Epithelial cell of proximal tubule (primary cell): ENCODE measurements around the gene ITGA4. TPM values are rescaled to one million over a fixed set of nuclear protein-coding genes. Genes with fewer than 3 reads are reported as not detected.

Experiments
- DNase-seq: peaks from one replicate; pipeline ENCODE4 v3.0.0-alpha.2; 2011; ENCODE audit warnings: low read depth
- H3K4me3 ChIP-seq: 2 replicates; pipeline ENCODE4 v1.5.1; 2011; ENCODE audit warnings: low read depth, mild to moderate bottlenecking, low read length
- total RNA-seq: library from RNA; depleted of rRNA; stranded (reverse); fragments of >200 nt; gene quantifications from 2 replicates; pipeline ENCODE4 v1.2.3, GENCODE V29; 2015
- TF ChIP-seq, protein P1 (sequence below): conservative IDR thresholded peaks from 2 replicates; pipeline ENCODE4 v1.5.1; 2012; ENCODE audit warnings: low read depth, mild to moderate bottlenecking, low read length

ITGA4 gene
- total RNA-seq, 1 donor from 2014 or later = 22.5 TPM

GRCh38 chr2:181472990-181473389 lies 15.8 kb downstream of the ITGA4 start:
- no peak overlapping the region for H3K4me3 ChIP-seq
- TF ChIP-seq, protein P1, sequence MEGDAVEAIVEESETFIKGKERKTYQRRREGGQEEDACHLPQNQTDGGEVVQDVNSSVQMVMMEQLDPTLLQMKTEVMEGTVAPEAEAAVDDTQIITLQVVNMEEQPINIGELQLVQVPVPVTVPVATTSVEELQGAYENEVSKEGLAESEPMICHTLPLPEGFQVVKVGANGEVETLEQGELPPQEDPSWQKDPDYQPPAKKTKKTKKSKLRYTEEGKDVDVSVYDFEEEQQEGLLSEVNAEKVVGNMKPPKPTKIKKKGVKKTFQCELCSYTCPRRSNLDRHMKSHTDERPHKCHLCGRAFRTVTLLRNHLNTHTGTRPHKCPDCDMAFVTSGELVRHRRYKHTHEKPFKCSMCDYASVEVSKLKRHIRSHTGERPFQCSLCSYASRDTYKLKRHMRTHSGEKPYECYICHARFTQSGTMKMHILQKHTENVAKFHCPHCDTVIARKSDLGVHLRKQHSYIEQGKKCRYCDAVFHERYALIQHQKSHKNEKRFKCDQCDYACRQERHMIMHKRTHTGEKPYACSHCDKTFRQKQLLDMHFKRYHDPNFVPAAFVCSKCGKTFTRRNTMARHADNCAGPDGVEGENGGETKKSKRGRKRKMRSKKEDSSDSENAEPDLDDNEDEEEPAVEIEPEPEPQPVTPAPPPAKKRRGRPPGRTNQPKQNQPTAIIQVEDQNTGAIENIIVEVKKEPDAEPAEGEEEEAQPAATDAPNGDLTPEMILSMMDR = no peak
- DNase-seq = no peak

DNA sequence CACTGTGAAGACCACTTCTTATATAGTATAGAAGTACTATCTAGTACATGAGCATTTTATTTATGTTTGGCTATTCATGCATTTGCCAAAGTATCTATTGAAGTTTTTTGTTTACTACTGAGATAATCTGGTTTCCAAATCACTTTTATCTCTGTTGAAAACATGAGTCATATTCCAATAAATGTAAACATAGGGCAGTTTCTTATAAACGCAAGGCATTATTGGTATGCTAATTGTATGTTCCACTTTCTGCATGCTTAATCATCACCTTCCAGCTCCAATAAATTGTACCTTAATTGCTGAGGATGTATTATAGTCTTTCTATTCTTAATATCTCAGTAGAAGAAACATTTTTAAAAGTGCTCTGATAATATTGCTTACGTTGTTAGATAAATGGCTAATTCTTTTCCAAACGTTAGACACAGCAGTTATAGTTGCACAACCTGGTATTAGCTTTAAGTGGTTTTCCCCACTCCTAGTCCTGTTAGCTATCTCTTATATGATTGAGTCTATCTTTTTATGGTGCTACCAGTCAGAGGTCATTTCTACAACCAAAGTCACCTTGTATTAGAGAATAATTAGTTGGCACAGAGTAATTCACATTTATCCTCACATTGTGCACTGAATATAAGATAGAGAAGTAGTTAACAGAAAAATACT lies 17.2 kb downstream of the ITGA4 start:
- TF ChIP-seq, protein P1 = no peak
- no peak overlapping the region for H3K4me3 ChIP-seq
- no peak for DNase-seq

- no peak overlapping the region for H3K4me3 ChIP-seq
- TF ChIP-seq, protein P1 = no peak
- DNase-seq = no peak
These were observed 26.0 kb downstream of the ITGA4 start for GRCh38 chr2:181483211-181483610.

DNA sequence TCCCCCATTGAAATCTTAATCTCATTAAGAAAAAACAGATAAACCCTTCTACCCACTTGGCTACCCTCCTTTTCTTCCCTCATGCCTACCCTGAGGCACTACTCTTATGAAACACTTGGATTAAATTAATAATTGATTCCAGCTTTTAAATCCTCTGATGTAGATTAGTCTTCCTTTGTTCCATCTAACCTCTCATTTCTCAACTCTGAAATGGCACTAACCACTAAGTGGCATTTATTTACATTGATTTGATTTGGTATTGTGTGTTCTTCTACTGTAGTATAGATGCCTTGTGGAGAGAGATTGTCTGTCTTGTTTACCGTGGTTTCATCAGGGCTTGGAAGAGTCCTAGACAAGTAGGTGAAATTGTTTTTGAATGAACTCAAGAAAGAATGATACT lies 26.7 kb downstream of the ITGA4 start:
- no peak for DNase-seq
- TF ChIP-seq, protein P1 = no peak
- H3K4me3 ChIP-seq = no peak overlapping the region

GRCh38 chr2:181484851-181485637 lies 27.9 kb downstream of the ITGA4 start:
- no peak overlapping the region for H3K4me3 ChIP-seq
- TF ChIP-seq, protein P1 = no peak
- DNase-seq = no peak

DNA sequence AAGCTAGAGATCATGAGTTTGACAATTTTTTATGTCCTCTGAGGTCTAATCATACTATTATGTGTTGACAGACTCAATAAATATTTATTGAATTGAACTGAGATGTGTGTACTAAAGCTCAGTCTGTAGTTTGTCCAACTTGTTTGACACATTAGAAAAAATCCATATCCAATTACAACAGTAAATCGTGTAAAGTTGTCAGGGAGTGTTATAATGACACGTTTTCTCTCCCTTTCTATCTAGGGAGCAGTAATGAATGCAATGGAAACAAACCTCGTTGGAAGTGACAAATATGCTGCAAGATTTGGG lies 28.4 kb downstream of the ITGA4 start:
- TF ChIP-seq, protein P1 = no peak

GRCh38 chr2:181499231-181499630 lies 42.0 kb downstream of the ITGA4 start:
- H3K4me3 ChIP-seq = no peak overlapping the region
- TF ChIP-seq, protein P1 = no peak
- DNase-seq = no peak

More for the DNA sequence above, 28.4 kb downstream of the ITGA4 start:
- no peak overlapping the region for H3K4me3 ChIP-seq
- no peak for DNase-seq
